MM.1S (cell line): ENCODE results near the gene PYGB.

ENCODE experiments used
- DNase-seq: peaks from one replicate; pipeline ENCODE4 v3.0.0-alpha.2; 2015
- H2AFZ ChIP-seq: fragments of 300-600 bp; sonication (generic); 2 replicates; pipeline ENCODE4 v1.6.0; 2016; ENCODE audit warnings: antibody characterized with exemption, low read length
- H3F3A ChIP-seq: fragments of 300-600 bp; sonication (generic); 2 replicates; pipeline ENCODE4 v1.6.1; 2016; ENCODE audit warnings: mild to moderate bottlenecking, antibody characterized with exemption, low read length, moderate library complexity, mixed read lengths; ENCODE audit not compliant: insufficient read depth
- H3K27ac ChIP-seq: fragments of 300-600 bp; sonication (generic); 2 replicates; pipeline ENCODE4 v1.5.1; 2016; ENCODE audit warnings: mild to moderate bottlenecking, low read length
- H3K27me3 ChIP-seq: fragments of 300-600 bp; sonication (generic); replicated peaks from 2 replicates; pipeline ENCODE4 v1.6.0; 2016; ENCODE audit warnings: low read length; ENCODE audit not compliant: insufficient read depth
- H3K36me3 ChIP-seq: fragments of 300-600 bp; sonication (generic); replicated peaks from 2 replicates; pipeline ENCODE4 v1.6.1; 2016; ENCODE audit warnings: mild to moderate bottlenecking, low read length, mixed read lengths; ENCODE audit not compliant: insufficient read depth
- H3K4me1 ChIP-seq: fragments of 300-600 bp; sonication (generic); 2 replicates; pipeline ENCODE4 v1.6.1; 2016; ENCODE audit warnings: low read length, mixed read lengths
- H3K4me2 ChIP-seq: fragments of 300-600 bp; sonication (generic); 2 replicates; pipeline ENCODE4 v1.6.0; 2016; ENCODE audit warnings: low read depth, low read length
- H3K4me3 ChIP-seq: fragments of 300-600 bp; sonication (generic); 2 replicates; pipeline ENCODE4 v1.5.1; 2016; ENCODE audit warnings: low read length, mixed read lengths
- H3K79me2 ChIP-seq: fragments of 300-600 bp; sonication (generic); 2 replicates; pipeline ENCODE4 v1.6.1; 2016; ENCODE audit warnings: mixed run types, low read length, mixed read lengths
- H3K9ac ChIP-seq: fragments of 300-600 bp; sonication (generic); 2 replicates; pipeline ENCODE4 v1.6.1; 2016; ENCODE audit warnings: low read length, mixed read lengths
- H3K9me2 ChIP-seq: fragments of 300-600 bp; sonication (generic); replicated peaks from 2 replicates; pipeline ENCODE4 v1.6.1; 2016; ENCODE audit warnings: mild to moderate bottlenecking, low read length, mixed read lengths; ENCODE audit not compliant: insufficient read depth
- H3K9me3 ChIP-seq: fragments of 300-600 bp; sonication (generic); replicated peaks from 2 replicates; pipeline ENCODE4 v1.6.1; 2016; ENCODE audit warnings: mild to moderate bottlenecking, low read length, mixed read lengths; ENCODE audit not compliant: insufficient read depth
- H4K20me1 ChIP-seq: fragments of 300-600 bp; sonication (generic); 2 replicates; pipeline ENCODE4 v1.6.1; 2016; ENCODE audit warnings: mild to moderate bottlenecking, low read length, moderate library complexity, mixed read lengths; ENCODE audit not compliant: insufficient read depth
- EZH2 ChIP-seq: fragments of 300-600 bp; sonication (generic); optimal IDR thresholded peaks from 2 replicates; pipeline ENCODE3; 2017; ENCODE audit warnings: low read depth, mild to moderate bottlenecking, antibody characterized with exemption, low read length, mixed read lengths
- EZH2phosphoT487 ChIP-seq: fragments of 300-600 bp; sonication (generic); IDR thresholded peaks from 2 replicates; pipeline ENCODE4 v1.6.1; 2018; ENCODE audit warnings: antibody characterized with exemption, low read length
- TF ChIP-seq, protein P1 (sequence below): fragments of 300-600 bp; sonication (generic); IDR thresholded peaks from 2 replicates; pipeline ENCODE4 v1.5.1; 2016; ENCODE audit warnings: antibody characterized with exemption, low read length, mixed read lengths

Gene PYGB

DNA sequence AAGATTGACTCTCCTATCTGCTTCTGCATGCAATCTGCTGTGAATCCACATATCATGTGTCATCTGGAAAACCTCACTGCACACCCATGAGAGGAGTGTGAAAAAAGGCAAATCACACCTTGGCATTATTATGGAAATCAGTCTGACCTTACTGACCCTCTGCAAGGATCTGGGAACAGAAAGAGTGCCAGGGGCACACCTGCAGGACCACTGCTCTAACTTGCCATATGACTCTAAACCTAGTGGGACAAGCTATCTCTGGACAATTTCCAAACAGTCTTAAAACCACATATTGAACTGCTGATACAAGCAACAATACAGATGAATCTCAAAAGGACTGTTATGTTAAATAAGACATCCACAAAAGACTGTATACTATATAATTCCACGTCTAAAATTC is 92.5 kb downstream of the PYGB start:
- Histone ChIP-seq H3K9me3 (no peaks in the 10 kb centered on the region), H4K20me1 (0 out of 2 replicates have a peak, but pooled peaks cover 3% of the 10 kb centered on the region), H3K4me2 (no peak overlapping the region), H3F3A (peaks cover 25% of the 10 kb centered on the region), H3K36me3 (peaks cover 4% of the 10 kb centered on the region; the same call in 1 of the 2 replicates), H3K9ac (no peak overlapping the region), H3K9me2 (no peaks in the 10 kb centered on the region), H3K4me1 (peaks cover 37% of the 10 kb centered on the region), H2AFZ (no peak overlapping the region), H3K79me2 (peaks cover 93% of the 10 kb centered on the region), H3K27ac (no peak overlapping the region), H3K27me3 (no peaks in the 10 kb centered on the region), H3K4me3 (no peak overlapping the region)
- TF ChIP-seq EZH2 (no peak), EZH2phosphoT487 (no peak)
- TF ChIP-seq, protein P1, sequence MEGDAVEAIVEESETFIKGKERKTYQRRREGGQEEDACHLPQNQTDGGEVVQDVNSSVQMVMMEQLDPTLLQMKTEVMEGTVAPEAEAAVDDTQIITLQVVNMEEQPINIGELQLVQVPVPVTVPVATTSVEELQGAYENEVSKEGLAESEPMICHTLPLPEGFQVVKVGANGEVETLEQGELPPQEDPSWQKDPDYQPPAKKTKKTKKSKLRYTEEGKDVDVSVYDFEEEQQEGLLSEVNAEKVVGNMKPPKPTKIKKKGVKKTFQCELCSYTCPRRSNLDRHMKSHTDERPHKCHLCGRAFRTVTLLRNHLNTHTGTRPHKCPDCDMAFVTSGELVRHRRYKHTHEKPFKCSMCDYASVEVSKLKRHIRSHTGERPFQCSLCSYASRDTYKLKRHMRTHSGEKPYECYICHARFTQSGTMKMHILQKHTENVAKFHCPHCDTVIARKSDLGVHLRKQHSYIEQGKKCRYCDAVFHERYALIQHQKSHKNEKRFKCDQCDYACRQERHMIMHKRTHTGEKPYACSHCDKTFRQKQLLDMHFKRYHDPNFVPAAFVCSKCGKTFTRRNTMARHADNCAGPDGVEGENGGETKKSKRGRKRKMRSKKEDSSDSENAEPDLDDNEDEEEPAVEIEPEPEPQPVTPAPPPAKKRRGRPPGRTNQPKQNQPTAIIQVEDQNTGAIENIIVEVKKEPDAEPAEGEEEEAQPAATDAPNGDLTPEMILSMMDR = no peak
- DNase-seq = no peak

DNA sequence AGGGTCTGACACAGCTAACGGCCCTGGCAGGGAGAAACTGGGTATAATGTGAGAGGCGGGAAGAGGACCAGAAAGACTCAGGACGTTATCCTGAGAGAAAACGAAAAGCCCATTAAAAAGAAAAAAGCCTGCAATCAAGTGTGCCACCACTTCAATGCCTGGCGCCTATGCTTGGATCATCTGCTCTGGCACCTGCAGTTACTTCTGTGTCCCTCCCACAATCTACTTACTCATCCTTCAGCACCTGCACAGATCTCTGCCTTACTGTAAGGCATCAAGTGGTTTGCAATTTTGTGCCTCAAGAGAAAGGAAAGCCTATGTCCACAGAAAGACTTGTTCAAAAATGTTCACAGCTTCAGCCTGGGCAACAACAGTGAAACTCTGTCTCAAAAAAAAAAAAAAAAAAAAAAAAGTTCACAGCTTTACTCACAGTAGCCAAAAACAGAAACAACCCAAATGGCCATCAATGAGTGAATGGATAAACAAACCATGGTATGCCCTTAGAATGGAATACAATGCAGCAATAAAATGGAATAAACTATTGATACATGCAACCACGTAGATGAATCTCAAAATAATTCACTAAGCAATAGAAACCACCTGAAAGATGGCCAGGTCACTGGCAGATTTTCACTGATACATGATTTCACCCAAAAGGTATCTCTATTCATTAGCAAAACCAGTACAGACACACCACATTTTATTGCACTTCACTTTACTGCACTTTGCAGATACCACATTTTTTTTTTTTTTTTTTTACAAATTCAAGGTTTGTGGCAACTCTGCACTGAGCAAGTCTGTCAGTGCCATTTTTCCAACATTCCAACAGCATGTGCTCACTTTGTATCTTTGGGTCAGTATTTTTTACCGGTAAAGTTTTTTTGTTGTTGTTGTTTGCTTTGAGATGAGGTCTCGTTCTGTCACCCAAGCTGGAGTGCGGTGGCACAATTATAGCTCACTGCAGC is 94.1 kb downstream of the PYGB start:
- Histone ChIP-seq H3K79me2 (peaks cover 97% of the 10 kb centered on the region), H3K4me1 (peaks cover 37% of the 10 kb centered on the region), H3K4me3 (no peak overlapping the region), H2AFZ (no peak overlapping the region), H3K4me2 (peak overlapping the region; percentile 81), H3F3A (peaks cover 25% of the 10 kb centered on the region), H3K9me3 (no peaks in the 10 kb centered on the region), H3K9me2 (no peaks in the 10 kb centered on the region), H3K9ac (peak overlapping the region; percentile 37; the same call in 1 of the 2 replicates), H4K20me1 (0 out of 2 replicates have a peak, but pooled peaks cover 3% of the 10 kb centered on the region), H3K27ac (peak overlapping the region; percentile 70), H3K36me3 (no peaks in the 10 kb centered on the region), H3K27me3 (no peaks in the 10 kb centered on the region)
- TF ChIP-seq, protein P1 = peak; percentile 35
- TF ChIP-seq EZH2phosphoT487 (no peak), EZH2 (no peak)
- DNase-seq = peak; percentile 80

DNA sequence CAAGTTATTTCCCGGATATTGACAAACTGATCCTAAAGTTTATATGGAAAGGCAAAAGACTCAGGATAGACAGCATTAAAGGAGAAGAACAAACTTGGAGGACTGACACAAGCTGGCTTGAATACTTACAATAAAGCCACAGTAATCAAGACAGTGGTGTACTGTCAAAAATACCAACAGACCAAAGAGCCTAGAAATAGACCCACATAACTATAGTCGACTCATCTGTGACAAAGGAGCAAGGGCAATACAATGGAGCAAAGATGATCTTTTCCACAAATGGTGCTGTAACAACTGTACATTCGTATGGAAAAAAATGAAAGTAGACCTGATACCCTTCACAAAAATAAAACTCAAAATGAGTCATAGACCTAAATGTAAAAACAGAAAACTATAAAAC is 96.7 kb downstream of the PYGB start:
- H3K4me3 ChIP-seq = no peak overlapping the region
- 0 out of 2 replicates have a peak, but pooled peaks cover 3% of the 10 kb centered on the region for H4K20me1 ChIP-seq
- no peaks in the 10 kb centered on the region for H3K9me2 ChIP-seq
- peaks cover 37% of the 10 kb centered on the region for H3K4me1 ChIP-seq
- TF ChIP-seq EZH2phosphoT487 (no peak), EZH2 (no peak)
- TF ChIP-seq, protein P1 = no peak
- no peak overlapping the region for H2AFZ ChIP-seq
- no peak overlapping the region for H3K27ac ChIP-seq
- H3K79me2 ChIP-seq = peaks cover 96% of the 10 kb centered on the region
- peaks cover 25% of the 10 kb centered on the region for H3F3A ChIP-seq
- no peaks in the 10 kb centered on the region for H3K9me3 ChIP-seq
- DNase-seq = no peak
- H3K36me3 ChIP-seq = no peaks in the 10 kb centered on the region
- no peaks in the 10 kb centered on the region for H3K27me3 ChIP-seq
- no peak overlapping the region for H3K9ac ChIP-seq
- H3K4me2 ChIP-seq = no peak overlapping the region
